GM18858 (cell line): ENCODE results near the gene LNX2.

Experiments used
- ATAC-seq: cut with Tn5 transposase; IDR thresholded peaks from one replicate; pipeline ENCODE4 v1.9.1; 2021; ENCODE audit not compliant: unreplicated experiment

LNX2 gene

DNA sequence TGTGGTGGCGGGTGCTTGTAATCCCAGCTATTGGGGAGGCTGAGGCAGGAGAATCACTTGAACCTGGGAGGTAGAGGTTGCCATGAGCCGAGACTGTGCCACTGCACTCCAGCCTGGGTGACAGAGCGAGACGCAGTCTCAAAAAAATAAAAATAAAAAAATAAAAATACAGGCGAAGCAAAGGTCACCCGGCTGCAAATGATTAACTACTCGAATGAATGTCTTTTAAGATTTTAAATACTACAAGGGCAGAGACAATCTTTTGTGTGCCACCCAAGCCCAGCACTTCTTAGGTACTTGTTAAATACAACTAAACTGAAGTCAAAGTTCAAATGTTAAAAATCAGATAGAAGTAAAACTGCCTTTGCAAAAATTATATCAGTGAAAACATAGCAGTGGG, 6.7 kb downstream of the LNX2 start:
- ATAC-seq, result no peak

- ATAC-seq, result no peak
Measured at GRCh38 chr13:27607125-27607524, 13.2 kb downstream of the LNX2 start.

DNA sequence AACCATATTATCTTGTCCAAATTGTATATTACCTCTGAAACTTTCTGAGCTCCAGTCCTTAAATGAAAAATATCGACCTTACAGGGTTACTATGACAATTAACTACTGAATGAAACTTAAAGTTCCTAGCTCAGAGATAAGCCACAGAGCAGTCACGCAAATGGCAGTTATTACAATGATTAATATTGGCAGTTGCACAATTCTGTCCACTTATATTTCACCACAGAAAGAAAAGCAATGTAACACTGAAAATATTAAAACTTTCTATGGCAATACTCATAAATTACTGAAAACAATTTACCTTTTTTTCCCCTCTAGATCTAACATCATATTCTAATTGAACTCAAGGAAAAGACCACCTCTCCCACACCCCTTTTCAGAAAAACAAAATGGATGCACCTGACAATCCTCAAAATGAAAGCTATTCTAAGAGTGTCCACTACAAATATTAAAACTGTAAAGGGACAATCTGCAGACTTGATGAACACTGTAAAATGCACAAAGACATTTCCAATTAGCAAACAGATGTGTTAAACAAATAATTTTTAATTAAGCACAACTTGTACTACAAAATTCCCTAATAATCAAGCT, 14.6 kb downstream of the LNX2 start:
- no peak for ATAC-seq

DNA sequence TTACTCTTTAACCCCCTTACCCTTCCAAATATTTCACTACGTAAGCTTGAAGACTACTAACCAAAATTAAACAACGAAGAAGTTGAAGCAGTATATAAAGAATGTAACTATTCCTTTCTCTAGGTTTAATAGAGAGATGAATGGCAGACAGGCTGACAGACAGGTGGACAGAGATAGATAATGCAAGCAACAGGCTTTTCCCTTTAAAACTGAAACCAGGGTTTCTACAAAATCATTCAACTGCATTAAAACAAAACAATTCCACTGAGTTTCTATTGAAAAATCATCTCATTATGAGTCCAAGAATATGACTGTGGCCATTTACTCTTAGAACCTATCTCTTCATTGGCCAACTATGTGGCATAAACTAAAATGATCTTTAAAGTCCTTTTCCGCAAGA, 15.2 kb downstream of the LNX2 start:
- ATAC-seq, result no peak

DNA sequence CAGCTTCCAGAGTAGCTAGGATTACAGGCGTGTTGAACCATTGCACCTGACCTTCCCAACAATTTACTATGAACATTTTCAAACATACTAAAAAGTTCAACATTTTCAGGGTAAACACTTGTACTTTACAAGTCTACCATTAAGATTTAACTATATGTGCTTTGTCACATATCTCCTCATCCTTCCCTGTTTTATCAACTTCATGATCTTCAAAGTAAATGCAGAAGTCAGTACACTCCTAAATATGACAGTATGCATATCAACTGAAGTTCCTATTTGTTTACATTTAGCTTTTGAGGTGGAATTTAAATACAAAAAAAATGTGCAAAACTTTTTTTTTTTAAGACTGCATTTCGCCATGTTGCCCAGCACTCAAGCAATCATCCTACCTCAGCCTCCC, 18.5 kb downstream of the LNX2 start:
- ATAC-seq, result no peak

DNA sequence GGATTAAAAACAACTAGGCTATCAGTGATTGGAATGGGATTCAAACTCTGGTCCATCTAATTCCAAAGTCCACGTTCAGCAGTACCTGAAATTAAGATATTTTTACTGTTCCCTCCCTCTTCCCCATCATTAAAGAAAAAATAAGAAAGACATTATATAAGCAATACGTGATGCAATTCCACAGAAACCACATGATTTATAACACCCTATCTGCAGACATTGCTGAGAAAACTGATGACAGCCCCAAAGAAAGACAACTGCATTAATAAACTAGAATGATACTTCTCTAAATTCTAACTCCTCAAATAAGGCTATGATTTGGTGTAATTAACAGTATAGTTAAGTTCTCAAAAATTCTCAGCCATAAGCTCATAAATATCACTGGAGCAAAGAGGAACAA, 19.1 kb downstream of the LNX2 start:
- ATAC-seq, result no peak

- no peak for ATAC-seq
Measured at GRCh38 chr13:27600711-27601110, 19.6 kb downstream of the LNX2 start.

GRCh38 chr13:27599845-27600553, 20.3 kb downstream of the LNX2 start:
- no peak for ATAC-seq

- ATAC-seq, result no peak
Measured at GRCh38 chr13:27599096-27599495, 21.2 kb downstream of the LNX2 start.

DNA sequence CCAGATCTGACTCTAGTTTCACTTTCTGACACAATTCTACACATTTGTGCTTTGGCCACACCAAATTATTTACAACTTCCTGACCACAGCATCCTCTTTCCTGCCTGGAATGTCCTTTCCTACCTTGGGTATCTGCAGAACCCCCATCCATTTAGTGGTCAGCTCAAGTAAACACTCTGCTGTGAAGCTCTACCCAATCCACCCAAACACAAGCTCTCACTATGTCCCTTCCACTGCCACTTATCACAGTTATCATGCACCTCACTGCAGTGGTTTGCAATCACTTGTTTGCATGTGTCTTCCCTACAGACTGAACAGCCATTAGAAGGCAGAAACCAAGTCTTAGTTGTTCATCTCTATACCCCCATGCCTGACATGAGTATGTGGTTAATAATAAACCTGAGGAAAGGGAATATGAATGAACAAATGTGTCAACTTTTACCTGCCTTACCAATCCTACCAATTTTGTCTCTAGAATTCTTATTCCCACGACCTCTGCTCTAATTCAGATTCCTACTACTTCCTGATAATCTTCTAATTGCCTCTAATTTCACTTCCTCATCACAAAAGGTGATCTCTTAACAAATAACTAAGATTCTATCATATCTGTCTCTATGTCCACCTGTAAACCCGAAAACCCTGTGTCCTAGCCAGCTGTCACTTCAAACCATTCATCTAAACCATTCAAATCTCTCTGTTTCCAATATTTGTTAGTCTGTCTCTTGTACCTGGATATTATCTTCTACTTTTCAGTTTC, 25.1 kb downstream of the LNX2 start:
- no peak for ATAC-seq

DNA sequence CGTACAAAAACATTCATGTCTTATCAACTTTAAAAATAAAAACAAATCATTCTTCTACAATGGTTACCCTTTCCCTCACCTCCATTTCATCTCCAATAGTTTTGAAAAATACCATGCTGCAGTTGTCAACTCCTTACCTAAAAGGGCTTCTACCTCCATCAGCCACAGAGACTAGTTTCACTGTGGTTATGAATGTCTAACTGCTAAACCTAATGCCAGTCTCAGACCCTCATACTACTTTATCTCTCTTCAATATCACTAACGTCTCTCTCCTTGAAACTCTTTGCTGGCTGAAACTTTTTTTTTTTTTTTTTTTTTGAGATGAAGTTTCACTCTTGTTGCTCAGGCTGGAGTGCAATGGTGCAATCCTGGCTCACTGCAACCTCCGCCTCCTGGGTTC, 27.1 kb downstream of the LNX2 start:
- ATAC-seq, result no peak

- ATAC-seq, result no peak
Measured at GRCh38 chr13:27592865-27593264, 27.5 kb downstream of the LNX2 start.

DNA sequence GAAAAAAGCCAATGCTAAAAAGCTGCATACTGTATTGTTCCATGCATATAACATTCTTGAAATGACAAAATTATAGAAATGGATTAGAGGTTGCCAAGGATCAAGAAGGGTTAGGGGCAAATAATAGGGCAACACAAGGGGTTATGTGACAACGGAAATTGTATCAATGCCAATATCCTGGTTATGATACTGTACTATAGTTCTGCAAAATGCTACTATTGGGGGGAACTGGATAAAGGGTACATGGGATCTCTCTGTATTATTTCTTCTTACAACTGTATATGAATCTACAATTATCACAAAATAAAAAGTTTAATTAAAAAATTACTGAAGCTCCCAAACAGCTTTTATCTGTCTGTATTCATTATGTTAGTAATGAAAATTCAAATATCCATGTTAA, 31.9 kb downstream of the LNX2 start:
- no peak for ATAC-seq

DNA sequence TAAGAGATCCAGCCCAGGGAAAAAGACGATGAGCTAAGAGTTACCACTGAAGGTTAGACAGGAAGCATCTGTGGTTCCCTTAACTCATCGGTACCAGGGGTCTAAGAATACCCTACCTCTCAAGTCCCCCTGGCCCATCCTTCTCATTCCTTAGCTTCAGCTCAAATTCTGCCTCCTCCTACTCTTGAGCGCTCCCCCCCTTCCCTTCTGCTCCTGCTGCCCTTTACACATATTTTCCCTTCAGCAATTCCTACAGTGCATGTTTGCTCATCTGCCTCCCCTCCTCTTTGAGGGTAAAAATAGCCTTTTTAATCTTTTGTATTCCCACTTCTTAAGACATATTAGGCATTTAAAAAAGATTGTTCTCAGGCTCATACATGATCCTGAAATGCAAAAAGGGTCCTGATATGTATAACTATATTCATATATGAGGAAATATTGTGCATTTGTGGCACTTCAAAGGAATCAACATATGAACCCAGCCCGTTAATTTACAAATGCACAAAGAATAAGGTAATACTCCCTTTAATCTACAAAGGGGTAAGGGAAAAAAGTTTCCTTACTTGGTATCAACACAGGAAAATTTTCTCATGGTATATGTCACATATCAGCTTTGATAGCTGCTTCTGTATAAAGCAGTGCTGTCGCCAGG, 33.1 kb downstream of the LNX2 start:
- ATAC-seq, result no peak

GRCh38 chr13:27583645-27584044, 36.7 kb downstream of the LNX2 start:
- ATAC-seq, result no peak

DNA sequence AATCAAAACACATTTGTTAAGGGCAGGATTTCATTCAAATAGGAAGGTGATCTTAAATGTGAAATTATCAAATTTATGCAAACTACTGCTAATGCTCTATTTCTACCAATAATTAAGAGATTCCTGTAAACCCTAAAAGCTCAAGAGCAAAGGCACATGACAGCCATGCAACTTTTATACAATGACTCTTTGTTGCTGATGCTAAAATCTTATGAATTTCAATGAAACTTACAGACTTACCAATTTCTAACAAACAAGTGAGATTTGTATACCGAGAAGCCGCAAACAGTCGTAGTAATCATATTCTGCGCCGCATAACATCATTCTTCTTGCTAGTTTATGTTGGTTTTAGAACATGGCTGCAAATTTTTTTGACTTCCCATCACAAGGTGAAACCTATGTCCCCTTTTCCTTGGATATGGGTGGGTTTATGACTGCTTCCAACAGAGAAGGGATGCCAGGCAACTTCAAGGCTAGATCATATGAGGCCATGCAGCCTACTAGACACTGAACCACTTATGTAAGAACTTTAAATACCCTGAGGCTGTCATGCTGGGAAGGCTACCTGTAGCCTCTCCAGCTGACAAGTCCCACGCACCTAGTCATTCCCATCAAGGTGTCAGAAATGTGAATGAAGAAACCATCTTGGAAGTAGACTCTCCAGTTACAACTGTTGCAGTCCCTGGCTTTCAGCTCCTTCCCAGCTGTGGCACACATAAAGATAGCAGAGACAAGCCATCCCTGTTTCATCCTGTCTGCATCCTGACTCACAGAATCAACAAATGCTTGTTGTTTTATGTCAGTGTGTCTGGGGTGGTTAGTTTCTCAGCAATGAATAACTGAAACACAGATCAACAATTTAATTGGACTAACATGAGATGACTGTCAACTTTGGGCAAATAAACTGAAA, 42.0 kb downstream of the LNX2 start:
- ATAC-seq, result no peak

- ATAC-seq, result no peak
Measured at GRCh38 chr13:27574661-27575060, 45.7 kb downstream of the LNX2 start.

GRCh38 chr13:27573265-27573664, 47.1 kb downstream of the LNX2 start:
- no peak for ATAC-seq

DNA sequence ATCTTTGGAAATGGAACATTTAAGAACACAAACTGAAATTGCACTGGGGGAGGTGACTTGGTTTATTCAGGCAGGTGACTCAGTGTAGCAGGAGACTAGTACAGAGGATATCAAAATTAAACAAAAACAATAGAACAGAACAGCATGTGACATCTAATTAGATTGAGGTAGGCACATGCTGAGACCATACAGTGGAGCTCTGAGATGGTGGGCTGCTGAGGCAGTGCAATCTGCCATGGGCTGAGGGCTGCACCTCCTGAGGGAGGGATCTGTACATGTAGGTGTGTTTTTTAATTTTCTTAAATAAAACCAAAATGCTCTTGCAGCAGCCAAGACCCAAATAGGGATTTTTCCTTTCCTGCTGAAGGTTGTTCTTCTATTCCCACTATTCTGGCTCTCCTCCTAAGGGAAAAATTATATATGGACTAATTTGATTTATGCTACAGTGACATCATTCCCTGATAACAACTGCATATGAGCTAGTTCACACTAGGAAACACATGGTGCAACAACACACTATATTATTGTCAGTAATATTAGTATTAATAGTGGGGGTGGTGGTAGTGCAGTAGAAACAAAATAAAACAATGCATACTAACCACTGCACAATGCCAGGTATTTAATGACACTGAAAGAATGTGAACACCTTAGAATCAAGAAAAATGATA, 48.0 kb downstream of the LNX2 start:
- ATAC-seq, result no peak

GRCh38 chr13:27570906-27571305, 49.4 kb downstream of the LNX2 start:
- no peak for ATAC-seq
